GM19193 (cell line): Measurements from ENCODE around the gene CFAP100.

Source experiments
- POLR2A ChIP-seq: IDR thresholded peaks from 4 replicates; pipeline ENCODE4 v1.6.1; 2011; ENCODE audit not compliant: insufficient read depth, insufficient read length; ENCODE audit errors: extremely low read depth

The CFAP100 gene

GRCh38 chr3:126394179-126394976, at the start of gene CFAP100:
Gene CFAP100, plus strand, starts transcription at chr3:126394909. Its CDS starts 1,092 bp downstream, at chr3:126396001.
- no peak for TF ChIP-seq POLR2A

DNA sequence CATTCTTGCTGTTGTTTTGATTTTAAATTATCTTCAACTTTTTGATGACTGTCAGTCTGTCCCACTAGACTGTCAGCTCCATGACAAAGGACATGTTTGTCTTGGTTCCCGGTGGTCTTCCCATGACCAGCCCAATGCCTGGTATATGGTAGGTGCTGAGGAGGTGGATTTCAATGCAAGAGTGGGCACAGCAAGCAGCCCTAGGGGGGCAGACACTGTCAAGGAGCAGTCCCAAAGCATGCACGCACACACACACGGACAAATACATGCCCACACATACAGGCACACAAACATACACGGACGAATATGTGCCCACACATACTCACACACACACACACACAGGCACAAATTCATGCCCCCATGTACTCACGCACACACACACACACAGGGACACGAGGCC, 49.5 kb upstream of the CFAP100 start:
- no peak for TF ChIP-seq POLR2A

- no peak for TF ChIP-seq POLR2A
Measured at GRCh38 chr3:126345641-126346460, 48.9 kb upstream of the CFAP100 start.

- TF ChIP-seq POLR2A, result no peak
Measured at GRCh38 chr3:126346466-126346865, 48.2 kb upstream of the CFAP100 start.

DNA sequence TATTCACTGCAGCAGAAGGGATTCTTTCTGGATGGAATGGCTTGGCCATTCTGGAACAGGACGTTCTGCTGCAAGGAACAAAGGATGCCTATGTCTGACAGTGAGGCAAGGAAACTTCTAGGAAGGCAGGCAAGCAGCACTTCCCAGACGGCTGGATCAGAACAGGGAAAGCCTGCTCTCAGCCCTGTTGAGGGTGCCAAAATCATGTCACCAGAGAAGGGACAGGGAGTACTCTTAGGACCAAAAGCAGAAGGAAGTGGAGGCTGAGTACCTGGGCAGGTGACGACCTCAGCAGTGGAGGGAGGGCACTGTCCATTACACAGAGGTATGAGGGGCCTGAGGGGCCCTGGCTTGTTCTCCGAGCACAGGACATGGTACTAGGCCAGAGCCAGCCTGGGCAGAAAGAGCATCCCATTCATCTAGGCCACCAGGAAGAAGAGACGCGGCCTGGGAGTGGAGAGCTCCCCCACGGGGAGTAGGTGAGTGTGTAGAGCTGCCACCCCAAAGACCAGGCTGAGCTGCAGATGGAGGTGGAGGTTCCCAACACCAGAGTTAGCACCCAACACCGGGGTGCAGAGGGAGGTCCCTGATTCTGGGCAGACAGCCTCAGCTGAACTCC, 47.1 kb upstream of the CFAP100 start:
- TF ChIP-seq POLR2A, result no peak

DNA sequence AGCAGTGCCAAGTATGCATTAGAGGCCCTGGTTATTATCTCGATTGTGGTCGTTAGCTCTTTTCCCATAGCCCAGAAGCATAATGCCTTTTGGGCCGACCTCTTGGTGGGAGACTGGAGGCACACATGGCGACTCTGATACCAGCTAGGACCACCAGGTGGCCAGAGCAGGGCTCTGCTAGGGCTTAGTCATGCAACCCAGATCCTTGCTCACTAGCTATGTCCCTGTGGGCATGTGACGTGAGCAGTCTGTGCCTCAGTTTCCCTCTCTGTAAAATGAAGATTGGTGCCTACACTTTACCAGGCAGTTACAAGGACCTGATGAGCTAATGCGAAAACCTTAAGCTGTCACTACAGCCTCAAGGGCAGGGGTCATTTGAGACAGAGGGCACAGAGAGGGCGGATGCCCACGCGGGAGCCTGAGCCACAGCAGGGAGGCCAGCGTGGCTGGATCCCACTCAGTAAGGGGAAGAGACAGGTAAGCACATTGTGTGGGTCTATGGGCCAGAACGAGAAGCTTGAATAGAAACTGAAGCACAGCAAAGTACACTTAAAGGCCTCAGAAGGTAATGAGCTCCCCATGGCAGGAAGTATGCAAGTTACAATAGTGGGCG, 46.3 kb upstream of the CFAP100 start:
- TF ChIP-seq POLR2A, result no peak

GRCh38 chr3:126349071-126349470, 45.6 kb upstream of the CFAP100 start:
- TF ChIP-seq POLR2A, result no peak

- TF ChIP-seq POLR2A, result no peak
Measured at GRCh38 chr3:126349611-126350501, 44.9 kb upstream of the CFAP100 start.

GRCh38 chr3:126350502-126351085, 44.1 kb upstream of the CFAP100 start:
- TF ChIP-seq POLR2A, result no peak

DNA sequence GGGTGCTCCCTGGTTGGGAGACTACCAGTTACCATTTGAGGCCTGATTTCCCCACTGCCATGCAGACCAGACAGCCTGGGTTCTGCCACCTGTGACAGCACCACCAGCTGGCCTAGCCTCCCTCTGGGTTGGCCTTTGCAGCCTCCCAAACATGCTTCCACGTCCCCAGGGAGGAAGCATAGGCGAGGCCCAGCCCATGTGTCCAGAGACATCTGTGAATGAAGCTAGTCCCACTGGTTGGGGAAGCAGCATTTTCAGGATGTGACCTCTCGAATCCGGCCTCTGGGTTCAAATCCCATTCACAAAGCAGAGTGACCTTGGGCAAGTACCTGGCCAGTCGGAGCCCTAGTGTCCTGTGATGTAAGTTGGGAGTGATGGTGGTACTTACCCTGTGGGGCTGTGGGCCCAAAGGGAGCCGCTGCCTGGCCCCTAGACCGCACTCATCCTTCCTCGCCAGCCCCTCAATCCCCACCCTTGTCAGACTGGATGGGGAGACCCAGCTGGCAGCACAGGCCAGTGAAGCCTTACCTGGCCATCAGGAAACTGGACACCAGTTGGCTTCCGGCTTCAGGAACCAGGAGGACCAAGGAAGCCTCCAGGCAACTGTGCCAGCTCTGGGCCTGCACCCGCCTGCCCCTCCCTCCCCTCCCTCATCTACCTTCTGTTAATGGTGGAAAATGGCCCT, 43.5 kb upstream of the CFAP100 start:
- TF ChIP-seq POLR2A, result no peak

DNA sequence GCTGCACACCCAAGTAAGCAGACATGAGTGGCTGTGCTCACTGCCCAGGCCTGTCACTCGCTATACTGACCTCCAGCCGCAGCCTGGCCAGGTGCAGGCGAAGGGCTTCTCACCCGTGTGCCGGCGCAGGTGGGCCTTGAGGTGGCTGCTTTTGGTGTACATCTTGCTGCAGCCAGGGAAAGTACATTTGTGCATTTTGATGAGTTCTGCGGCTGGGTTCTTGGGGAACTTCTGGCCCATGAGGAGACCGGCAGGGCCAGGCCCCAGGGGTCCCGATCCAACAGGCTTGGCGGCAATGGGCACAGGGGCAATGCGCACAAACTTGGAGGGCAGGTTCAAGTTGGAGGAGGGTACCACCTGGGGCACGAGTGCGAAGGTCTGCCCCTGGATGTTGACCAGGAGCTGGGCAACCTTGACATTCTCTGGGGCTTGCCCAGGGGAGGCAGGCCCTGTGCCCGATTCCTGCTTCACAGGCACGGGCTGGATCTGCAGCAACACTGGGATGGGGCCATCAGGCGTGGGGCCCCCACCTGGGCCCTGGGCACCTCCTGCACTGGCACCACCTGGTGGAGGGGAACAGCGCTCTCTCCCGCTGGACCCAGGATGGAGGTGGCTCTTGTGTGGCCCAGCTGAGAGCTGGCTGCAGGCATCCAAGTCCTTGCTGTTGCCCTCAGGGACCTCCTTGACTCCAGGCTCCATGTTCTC, 42.8 kb upstream of the CFAP100 start:
- no peak for TF ChIP-seq POLR2A
